Transverse colon (tissue), 4 donors: ENCODE results near the gene BIN2. TPM values are rescaled to one million over a fixed set of nuclear protein-coding genes. Genes with fewer than 3 reads are reported as not detected.

ENCODE experiments used
- DNase-seq: peaks from one replicate; pipeline ENCODE4 v3.0.0-alpha.2; 2019
- H3K27ac ChIP-seq, 4 donors: fragments of 200-600 bp; sonication (generic); 2 replicates each; pipeline ENCODE4 v1.5.1; 2016 to 2018; ENCODE audit warnings: inconsistent platforms in 4 of 4
- H3K27me3 ChIP-seq: fragments of 200-600 bp; sonication (generic); 2 replicates; pipeline ENCODE4 v1.5.1; 2017; ENCODE audit warnings: inconsistent platforms
- H3K36me3 ChIP-seq, 4 donors: fragments of 200-600 bp; sonication (generic); 2 replicates each; pipeline ENCODE4 v1.5.1; 2017 to 2019; ENCODE audit warnings: inconsistent platforms in 4 of 4
- H3K4me1 ChIP-seq, 4 donors: fragments of 200-600 bp; sonication (generic); 2 replicates each; pipeline ENCODE4 v1.5.1; 2017 to 2020; ENCODE audit warnings: inconsistent platforms in 4 of 4
- H3K4me3 ChIP-seq, 4 donors: fragments of 200-600 bp; sonication (generic); 1 replicate in 1 of 4; 2 replicates in 3 of 4; pipeline versions ENCODE4 v1.5.1 to v1.6.1; 2017 to 2019; ENCODE audit warnings: inconsistent platforms in 4 of 4
- H3K9me3 ChIP-seq, 2 donors: fragments of 200-600 bp; sonication (generic); 2 replicates each; pipeline ENCODE4 v1.5.1; 2017 to 2019; ENCODE audit warnings: inconsistent platforms in 2 of 2
- EP300 ChIP-seq: sonication (generic); formaldehyde crosslinking; IDR thresholded peaks from one replicate; pipeline ENCODE4 v1.6.1; 2017; ENCODE audit warnings: antibody characterized with exemption, low read depth
- POLR2A ChIP-seq: fragments of 450-650 bp; IDR thresholded peaks from one replicate; pipeline ENCODE4 v1.6.1; 2016; ENCODE audit warnings: antibody characterized with exemption, mild to moderate bottlenecking, moderate library complexity
- POLR2AphosphoS5 ChIP-seq, 3 donors: sonication (generic); formaldehyde crosslinking; IDR thresholded peaks; one replicate each; pipeline ENCODE4 v1.6.1; 2016; ENCODE audit warnings: antibody characterized with exemption in 3 of 3
- WGBS, 2 donors: methylation state at CpG; one replicate each; pipeline ENCODE4 v1.1.5; 2018; ENCODE audit warnings: low coverage in 1 of 2; 5-methylcytosine and 5-hydroxymethylcytosine counted together
- in situ Hi-C, 4 donors: fragments of 200-750 bp; cut with MboI; loops; one replicate each; pipeline versions ENCODE4 v1.15.0 to v1.15.1; 2017; ENCODE audit warnings: low sequenced_read_pairs in 3 of 4, low pct_ligation_motif_present in 1 of 4, low pct_unique_long_range_greater_than_20kb in 1 of 4
- intact Hi-C: fragments of 100-400 bp; cut with DNase I; formaldehyde crosslinking; loops from one replicate; pipeline ENCODE4 v1.15.1; 2023; ENCODE audit warnings: low total_unique reads
- total RNA-seq, 4 donors: library from RNA; depleted of rRNA; stranded (reverse); fragments of >200 nt; gene quantifications; one replicate each; pipeline ENCODE4 v1.1.0, GENCODE V29; 2016
- TF ChIP-seq, protein P1 (sequence below), 5 experiments: fragments of 200-600 bp in 3 of 5; fragments of 450-650 bp in 2 of 5; sonication (generic) in 3 of 5; IDR thresholded peaks; 1 replicate in 2 of 5; 2 replicates in 3 of 5; pipeline ENCODE4 v1.5.1; 2016 to 2017; ENCODE audit warnings: antibody characterized with exemption in 5 of 5, inconsistent platforms in 3 of 5, mild to moderate bottlenecking in 2 of 5, moderate library complexity in 1 of 5

BIN2 gene
- 10 to 100 TPM in 2 of 4 donors, 1 to 10 TPM in 2; 4.0 to 28.8 (median 9.0) TPM for total RNA-seq

DNA sequence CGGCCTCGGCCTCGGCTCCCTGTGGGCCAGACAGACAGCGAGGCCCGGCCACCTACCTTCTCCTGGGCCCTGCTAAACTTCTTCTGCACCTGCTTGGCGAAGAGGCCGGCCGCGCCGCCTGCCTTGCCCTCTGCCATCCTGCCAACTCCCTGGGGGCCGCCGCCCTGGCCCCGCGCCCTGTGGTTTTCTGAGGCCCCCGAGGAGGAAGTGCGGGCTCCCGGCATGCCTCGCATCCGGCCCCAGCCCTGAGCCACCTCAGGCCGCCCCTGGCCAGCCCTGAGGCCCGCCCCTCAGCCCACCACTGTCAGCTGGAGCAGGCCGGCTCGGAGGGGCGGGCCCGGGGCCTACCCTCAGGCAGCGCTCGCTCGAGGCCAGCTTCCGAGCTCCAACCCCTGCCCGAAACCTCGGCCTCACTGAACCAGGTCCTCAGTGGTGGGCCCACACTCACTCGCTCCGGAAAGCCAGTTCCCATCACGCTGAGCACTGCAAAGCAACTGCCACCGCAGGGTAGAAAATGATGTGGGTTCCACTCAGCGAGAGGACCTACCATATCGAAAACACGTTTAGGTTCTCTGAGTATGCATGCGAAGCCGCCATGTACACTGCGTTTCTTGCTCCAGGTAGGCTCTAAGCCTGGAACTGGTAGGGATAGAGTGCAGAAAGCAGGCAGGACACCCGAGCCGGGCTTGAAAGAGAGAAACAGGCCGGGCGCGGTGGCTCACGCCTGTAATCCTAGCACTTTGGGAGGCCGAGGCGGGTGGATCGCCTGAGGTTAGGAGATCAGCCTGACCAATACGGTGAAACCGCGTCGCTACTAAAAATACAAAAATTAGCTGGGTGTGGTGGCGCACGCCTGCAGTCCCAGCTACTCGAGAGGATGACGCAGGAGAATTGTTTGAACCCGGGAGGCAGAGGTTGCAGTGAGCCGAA, at the start of gene BIN2:
TSS of gene BIN2 (minus strand) at position 209 of the 930 bp plus-strand sequence. CDS start at position 137, 72 bp downstream.
- peak within 1 kb of the TSS in 3 of 4 donors; percentile 14 to 41 (median 28) for H3K4me3 ChIP-seq
- no peaks in the 10 kb centered on the region for H3K9me3 ChIP-seq
- TF ChIP-seq POLR2AphosphoS5 (IDR thresholded peaks at IDR 0.05) (peak in 1 of 3 donors; percentile 39), POLR2A (no peak)
- in situ Hi-C loops: no loop called here
- intact Hi-C loops: no loop called here
- peak; percentile 74 for DNase-seq
- H3K36me3 ChIP-seq: no peaks in the 10 kb centered on the region
- peaks cover 0 to 36% (median 11%) of the 10 kb centered on the region in 4 donors for H3K4me1 ChIP-seq
- 79 to 87% methylated on average over 22 to 58 of the region's 60 CpGs for whole genome bisulfite sequencing, 2 donors
- peak within 1 kb of the TSS; percentile 67 to 84 (median 74) for H3K27ac ChIP-seq
- no peaks in the 10 kb centered on the region for H3K27me3 ChIP-seq

DNA sequence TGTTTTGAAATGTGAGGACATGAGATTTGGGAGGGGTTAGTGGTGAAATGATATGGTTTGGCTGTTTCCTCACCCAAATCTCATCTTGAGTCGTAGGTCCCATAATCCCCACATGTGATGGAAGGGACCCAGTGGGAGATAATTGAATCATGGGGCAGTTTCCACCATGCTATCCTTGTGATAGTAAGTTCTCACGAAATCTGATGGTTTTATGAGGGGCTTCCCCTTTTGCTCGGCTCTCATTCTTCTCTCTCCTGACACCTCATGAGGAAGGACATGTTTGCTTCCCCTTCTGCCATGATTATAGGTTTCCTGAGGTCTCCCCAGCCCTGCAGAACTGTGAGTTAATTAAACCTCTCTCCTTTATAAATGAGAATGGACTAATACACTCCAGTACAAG, 49.2 kb upstream of the BIN2 start:
- Histone ChIP-seq H3K36me3 (no peaks in the 10 kb centered on the region), H3K27me3 (no peaks in the 10 kb centered on the region), H3K27ac (no peak overlapping the region), H3K4me3 (no peak overlapping the region), H3K9me3 (no peaks in the 10 kb centered on the region), H3K4me1 (peaks cover 0 to 16% (median 8%) of the 10 kb centered on the region in 4 donors)
- in situ Hi-C loops (no loop called here), intact Hi-C loops (no loop called here)
- no peak for DNase-seq
- WGBS, 2 donors: 58 to 77% methylated on average over 2 to 3 of the region's 3 CpGs
- TF ChIP-seq, protein P1, sequence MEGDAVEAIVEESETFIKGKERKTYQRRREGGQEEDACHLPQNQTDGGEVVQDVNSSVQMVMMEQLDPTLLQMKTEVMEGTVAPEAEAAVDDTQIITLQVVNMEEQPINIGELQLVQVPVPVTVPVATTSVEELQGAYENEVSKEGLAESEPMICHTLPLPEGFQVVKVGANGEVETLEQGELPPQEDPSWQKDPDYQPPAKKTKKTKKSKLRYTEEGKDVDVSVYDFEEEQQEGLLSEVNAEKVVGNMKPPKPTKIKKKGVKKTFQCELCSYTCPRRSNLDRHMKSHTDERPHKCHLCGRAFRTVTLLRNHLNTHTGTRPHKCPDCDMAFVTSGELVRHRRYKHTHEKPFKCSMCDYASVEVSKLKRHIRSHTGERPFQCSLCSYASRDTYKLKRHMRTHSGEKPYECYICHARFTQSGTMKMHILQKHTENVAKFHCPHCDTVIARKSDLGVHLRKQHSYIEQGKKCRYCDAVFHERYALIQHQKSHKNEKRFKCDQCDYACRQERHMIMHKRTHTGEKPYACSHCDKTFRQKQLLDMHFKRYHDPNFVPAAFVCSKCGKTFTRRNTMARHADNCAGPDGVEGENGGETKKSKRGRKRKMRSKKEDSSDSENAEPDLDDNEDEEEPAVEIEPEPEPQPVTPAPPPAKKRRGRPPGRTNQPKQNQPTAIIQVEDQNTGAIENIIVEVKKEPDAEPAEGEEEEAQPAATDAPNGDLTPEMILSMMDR (IDR thresholded peaks at IDR 0.05): no peak
- no peak for TF ChIP-seq POLR2AphosphoS5 (IDR thresholded peaks at IDR 0.05)
- TF ChIP-seq EP300: no peak
- no peak for TF ChIP-seq POLR2A

DNA sequence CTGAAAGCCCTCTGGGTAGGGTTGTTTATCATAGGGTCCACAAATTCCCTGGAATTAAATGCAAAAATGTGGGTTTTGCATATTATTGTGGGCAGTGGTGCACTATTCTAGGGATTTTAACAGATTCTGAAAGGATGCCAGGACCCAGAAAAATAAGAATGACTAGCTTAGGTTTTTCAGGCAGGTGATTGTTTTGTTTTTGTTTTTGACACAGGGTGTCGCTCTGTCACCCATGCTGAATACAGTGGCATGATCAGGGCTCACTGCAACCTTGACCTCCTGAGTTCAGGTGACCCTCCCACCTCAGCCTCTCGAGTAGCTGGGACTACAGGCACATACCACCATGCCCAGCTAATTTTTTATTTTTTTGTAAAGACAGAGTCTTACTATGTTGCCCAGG, 48.0 kb upstream of the BIN2 start:
- in situ Hi-C loops (no loop called here), intact Hi-C loops (no loop called here)
- no peak for DNase-seq
- H3K27me3 ChIP-seq: no peaks in the 10 kb centered on the region
- H3K4me1 ChIP-seq: peaks cover 0 to 16% (median 8%) of the 10 kb centered on the region in 4 donors
- H3K9me3 ChIP-seq: no peaks in the 10 kb centered on the region
- H3K36me3 ChIP-seq: no peaks in the 10 kb centered on the region
- TF ChIP-seq EP300: no peak
- TF ChIP-seq, protein P1 (IDR thresholded peaks at IDR 0.05): no peak
- no peak for TF ChIP-seq POLR2AphosphoS5 (IDR thresholded peaks at IDR 0.05)
- TF ChIP-seq POLR2A: no peak
- no peak overlapping the region for H3K4me3 ChIP-seq
- WGBS, 2 donors: 76% methylated on average over 2 of the region's 2 CpGs; no CpG with 5 or more reads in 1 of the 2 donors
- H3K27ac ChIP-seq: peak overlapping the region in 1 of 4 donors; percentile 47

DNA sequence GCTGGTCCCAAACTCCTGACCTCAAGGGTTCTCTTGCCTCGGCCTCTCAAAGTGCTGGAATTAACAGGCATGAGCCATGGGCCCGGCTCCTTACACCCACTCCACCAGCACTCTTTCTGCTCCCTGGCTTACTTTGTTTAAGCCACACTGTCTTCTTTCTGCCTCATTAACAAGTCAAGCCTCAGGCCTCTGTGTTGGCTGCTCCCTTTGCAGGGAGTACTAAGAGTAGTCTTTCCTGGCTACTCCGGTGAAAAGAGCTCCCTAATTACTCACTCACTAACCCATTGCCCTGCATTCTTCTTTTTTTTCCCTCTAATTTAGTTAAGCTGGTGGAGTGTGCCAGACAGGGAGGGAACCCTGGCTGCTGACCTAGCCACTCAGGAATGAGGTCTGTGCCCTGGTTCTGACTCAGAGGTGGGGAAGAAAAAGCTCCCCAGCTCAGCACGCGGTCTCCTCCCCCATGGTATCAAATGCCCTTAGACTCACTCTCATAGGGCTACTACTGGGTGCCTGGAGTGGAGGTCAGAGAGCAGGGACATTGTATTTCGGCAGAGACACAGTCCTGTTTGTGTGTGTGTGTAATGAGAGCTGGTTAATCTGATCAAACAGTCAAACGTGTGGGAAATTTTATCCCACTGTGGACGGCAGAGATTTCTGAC, 47.5 kb upstream of the BIN2 start:
- Histone ChIP-seq H3K27ac (peak overlapping the region in 2 of 4 donors; percentile 45 to 47), H3K4me3 (no peak overlapping the region), H3K36me3 (no peaks in the 10 kb centered on the region), H3K9me3 (no peaks in the 10 kb centered on the region), H3K4me1 (peaks cover 0 to 16% (median 8%) of the 10 kb centered on the region in 4 donors), H3K27me3 (no peaks in the 10 kb centered on the region)
- WGBS, 2 donors: 66 to 80% methylated on average over 4 to 8 of the region's 8 CpGs
- intact Hi-C loops (no loop called here), in situ Hi-C loops (no loop called here)
- peak; percentile 15 for DNase-seq
- no peak for TF ChIP-seq EP300
- no peak for TF ChIP-seq POLR2A
- no peak for TF ChIP-seq POLR2AphosphoS5 (IDR thresholded peaks at IDR 0.05)
- TF ChIP-seq, protein P1 (IDR thresholded peaks at IDR 0.05): no peak
